Progenitor cell of endocrine pancreas (in vitro differentiated cells): Measurements from ENCODE around the gene C1S. TPM values are rescaled to one million over a fixed set of nuclear protein-coding genes. Genes with fewer than 3 reads are reported as not detected.

ENCODE experiments used
- DNase-seq: peaks from one replicate; pipeline ENCODE4 v3.0.0; 2021; ENCODE audit warnings: low spot score; ENCODE audit not compliant: unreplicated experiment
- H3K27ac Mint-ChIP-seq: 2 replicates; pipeline ENCODE4 v1.8.0; 2021; ENCODE audit warnings: mild to moderate bottlenecking, moderate library complexity, mixed read lengths
- H3K27me3 Mint-ChIP-seq: 2 replicates; pipeline ENCODE4 v1.8.0; 2021; ENCODE audit warnings: mixed read lengths
- H3K36me3 Mint-ChIP-seq: 2 replicates; pipeline ENCODE4 v1.8.0; 2022; ENCODE audit warnings: mixed read lengths; ENCODE audit not compliant: insufficient read depth
- H3K4me1 Mint-ChIP-seq: 2 replicates; pipeline ENCODE4 v1.8.0; 2021; ENCODE audit warnings: low read depth, mixed read lengths
- H3K4me3 Mint-ChIP-seq: 2 replicates; pipeline ENCODE4 v1.8.0; 2021; ENCODE audit warnings: low read depth, mild to moderate bottlenecking, moderate library complexity, mixed read lengths
- H3K9me3 Mint-ChIP-seq: 2 replicates; pipeline ENCODE4 v1.8.0; 2021; ENCODE audit warnings: low read depth, mixed read lengths
- CTCF ChIP-seq: fragments of 200-600 bp; sonication (generic); IDR thresholded peaks from one replicate; pipeline ENCODE4 v1.5.0; 2021; ENCODE audit warnings: antibody characterized with exemption, mild to moderate bottlenecking; ENCODE audit not compliant: unreplicated experiment
- total RNA-seq: library from RNA; stranded (reverse); gene quantifications from 2 replicates; pipeline ENCODE4 v1.2.1, GENCODE V29; 2021

The C1S gene
- total RNA-seq, 1 donor from 2014 or later: 4.1 TPM

- no peaks in the 10 kb centered on the region for H3K9me3 Mint-ChIP-seq
- no peak overlapping the region for H3K4me3 Mint-ChIP-seq
- H3K27me3 Mint-ChIP-seq: peaks cover 18% of the 10 kb centered on the region
- no peak for DNase-seq
- H3K27ac Mint-ChIP-seq: peak overlapping the region; percentile 25
- peaks cover 9% of the 10 kb centered on the region for H3K36me3 Mint-ChIP-seq
- TF ChIP-seq CTCF: no peak
- peaks cover 4% of the 10 kb centered on the region for H3K4me1 Mint-ChIP-seq
Observed at GRCh38 chr12:7096006-7096932, 35.8 kb downstream of the C1S start.

GRCh38 chr12:7096979-7097378, 36.5 kb downstream of the C1S start:
- H3K27ac Mint-ChIP-seq: peak overlapping the region; percentile 51
- no peak for DNase-seq
- no peak for TF ChIP-seq CTCF
- H3K9me3 Mint-ChIP-seq: no peaks in the 10 kb centered on the region
- H3K36me3 Mint-ChIP-seq: peaks cover 9% of the 10 kb centered on the region
- H3K4me3 Mint-ChIP-seq: no peak overlapping the region
- peaks cover 4% of the 10 kb centered on the region for H3K4me1 Mint-ChIP-seq
- H3K27me3 Mint-ChIP-seq: peaks cover 16% of the 10 kb centered on the region

GRCh38 chr12:7099290-7099996, 38.9 kb downstream of the C1S start:
- Mint-ChIP-seq H3K36me3 (peaks cover 19% of the 10 kb centered on the region), H3K27ac (no peak overlapping the region), H3K4me3 (no peak overlapping the region), H3K9me3 (no peaks in the 10 kb centered on the region), H3K27me3 (no peaks in the 10 kb centered on the region), H3K4me1 (no peaks in the 10 kb centered on the region)
- TF ChIP-seq CTCF: no peak
- no peak for DNase-seq

- no peak for DNase-seq
- Mint-ChIP-seq H3K27me3 (no peaks in the 10 kb centered on the region), H3K4me3 (no peak overlapping the region), H3K9me3 (no peaks in the 10 kb centered on the region), H3K36me3 (peaks cover 22% of the 10 kb centered on the region), H3K27ac (no peak overlapping the region), H3K4me1 (no peaks in the 10 kb centered on the region)
- TF ChIP-seq CTCF: no peak
Observed at GRCh38 chr12:7100239-7100638, 39.7 kb downstream of the C1S start.

GRCh38 chr12:7101047-7101693, 40.7 kb downstream of the C1S start:
- TF ChIP-seq CTCF: no peak
- H3K27ac Mint-ChIP-seq: no peak overlapping the region

More at GRCh38 chr12:7101047-7101693, 40.7 kb downstream of the C1S start:
- Mint-ChIP-seq H3K4me3 (no peak overlapping the region), H3K36me3 (peaks cover 31% of the 10 kb centered on the region), H3K9me3 (peaks cover 6% of the 10 kb centered on the region), H3K4me1 (peaks cover 2% of the 10 kb centered on the region), H3K27me3 (no peaks in the 10 kb centered on the region)
- no peak for DNase-seq
